ENCODE results near the gene SSH2.
"Not testable (repeated sequence)": the region's sequence is repeated elsewhere in the genome, so short reads cannot be mapped to it uniquely, and the experiment has no call there.

Gene SSH2

DNA sequence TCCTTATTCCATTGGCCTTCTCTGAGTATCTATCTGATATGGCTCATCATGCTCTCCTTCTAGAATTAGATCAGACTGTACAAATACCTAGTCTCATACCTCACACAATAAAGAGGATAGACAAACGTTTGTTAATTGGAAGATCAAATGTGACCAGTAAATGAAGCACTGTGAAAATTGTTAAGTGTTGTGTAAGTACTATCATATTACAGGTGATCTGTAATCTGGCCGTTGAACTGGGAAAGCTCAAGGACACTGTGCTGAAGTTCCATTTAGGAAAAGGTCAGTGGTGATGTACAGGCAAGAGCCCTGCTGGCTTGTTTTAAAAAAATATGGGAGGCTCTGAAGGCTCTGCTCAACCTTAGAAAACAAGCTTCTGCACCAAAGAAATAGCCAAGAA is 268.8 kb downstream of the SSH2 start:
- no peak overlapping the region for H3K27ac ChIP-seq (ENCODE audit: low read depth, low read length)
- H3K4me3 ChIP-seq (ENCODE audit: low read depth, low read length) = no peak overlapping the region
- H3K4me1 ChIP-seq (ENCODE audit: control insufficient read depth, insufficient read depth, low read length) = 0 out of 2 replicates have a peak, but pooled peaks cover 4% of the 10 kb centered on the region
- H3K36me3 ChIP-seq (ENCODE audit: control insufficient read depth, insufficient read depth, low read length) = no peaks in the 10 kb centered on the region
- H3K9me3 ChIP-seq (ENCODE audit: control insufficient read depth, insufficient read depth, low read length) = no peaks in the 10 kb centered on the region
- H3K27me3 ChIP-seq (ENCODE audit: control insufficient read depth, insufficient read depth, low read length) = no peaks in the 10 kb centered on the region
- no peak overlapping the region for H3K9ac ChIP-seq (ENCODE audit: low read depth, low read length)

DNA sequence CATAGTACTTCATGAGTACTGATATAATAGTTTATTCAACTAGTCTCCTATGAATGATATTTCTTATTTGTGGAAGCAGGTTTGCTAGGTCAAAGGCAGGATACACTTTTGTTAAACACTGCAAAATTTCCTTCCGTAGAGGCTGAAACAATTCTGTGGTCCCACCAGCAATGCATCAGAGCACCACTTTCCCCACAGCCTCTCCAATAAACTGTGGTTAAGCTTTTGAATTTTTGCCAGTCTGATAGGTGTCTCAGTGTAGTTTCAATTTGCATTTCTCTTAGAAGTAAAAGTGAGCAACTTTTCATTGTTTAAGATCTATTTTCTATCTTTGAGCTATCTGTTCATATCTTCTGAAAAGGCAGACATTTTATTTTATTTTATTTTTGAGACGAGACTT is 270.9 kb downstream of the SSH2 start:
- no peaks in the 10 kb centered on the region for H3K36me3 ChIP-seq (ENCODE audit: control insufficient read depth, insufficient read depth, low read length)
- H3K9me3 ChIP-seq (ENCODE audit: control insufficient read depth, insufficient read depth, low read length) = no peaks in the 10 kb centered on the region
- 0 out of 2 replicates have a peak, but pooled peaks cover 4% of the 10 kb centered on the region for H3K4me1 ChIP-seq (ENCODE audit: control insufficient read depth, insufficient read depth, low read length)
- H3K27me3 ChIP-seq (ENCODE audit: control insufficient read depth, insufficient read depth, low read length) = no peaks in the 10 kb centered on the region
- H3K4me3 ChIP-seq (ENCODE audit: low read depth, low read length) = no peak overlapping the region
- no peak overlapping the region for H3K27ac ChIP-seq (ENCODE audit: low read depth, low read length)
- H3K9ac ChIP-seq (ENCODE audit: low read depth, low read length) = no peak overlapping the region

DNA sequence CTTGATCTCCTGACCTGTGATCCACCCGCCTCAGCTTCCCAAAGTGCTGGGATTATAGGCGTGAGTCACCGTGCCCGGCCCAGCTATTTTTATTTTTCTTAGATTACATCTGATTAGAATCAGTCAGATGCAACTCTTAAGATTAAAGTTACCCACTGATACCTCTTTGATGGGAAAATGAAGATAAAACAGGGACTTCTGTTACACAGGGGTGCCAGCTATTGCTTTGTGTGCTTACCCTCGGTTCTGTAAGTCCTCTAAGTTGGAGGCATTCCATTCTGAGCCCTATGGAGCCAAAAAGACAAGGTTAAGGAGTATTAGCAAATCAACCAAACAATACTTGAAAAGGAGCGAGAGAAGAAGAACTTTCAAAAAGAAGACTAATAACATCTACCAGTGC is 274.7 kb downstream of the SSH2 start:
- no peaks in the 10 kb centered on the region for H3K27me3 ChIP-seq (ENCODE audit: control insufficient read depth, insufficient read depth, low read length)
- H3K4me1 ChIP-seq (ENCODE audit: control insufficient read depth, insufficient read depth, low read length) = no peaks in the 10 kb centered on the region
- no peak overlapping the region for H3K27ac ChIP-seq (ENCODE audit: low read depth, low read length)
- H3K4me3 ChIP-seq (ENCODE audit: low read depth, low read length) = no peak overlapping the region
- no peaks in the 10 kb centered on the region for H3K9me3 ChIP-seq (ENCODE audit: control insufficient read depth, insufficient read depth, low read length)
- H3K36me3 ChIP-seq (ENCODE audit: control insufficient read depth, insufficient read depth, low read length) = no peaks in the 10 kb centered on the region
- no peak overlapping the region for H3K9ac ChIP-seq (ENCODE audit: low read depth, low read length)

DNA sequence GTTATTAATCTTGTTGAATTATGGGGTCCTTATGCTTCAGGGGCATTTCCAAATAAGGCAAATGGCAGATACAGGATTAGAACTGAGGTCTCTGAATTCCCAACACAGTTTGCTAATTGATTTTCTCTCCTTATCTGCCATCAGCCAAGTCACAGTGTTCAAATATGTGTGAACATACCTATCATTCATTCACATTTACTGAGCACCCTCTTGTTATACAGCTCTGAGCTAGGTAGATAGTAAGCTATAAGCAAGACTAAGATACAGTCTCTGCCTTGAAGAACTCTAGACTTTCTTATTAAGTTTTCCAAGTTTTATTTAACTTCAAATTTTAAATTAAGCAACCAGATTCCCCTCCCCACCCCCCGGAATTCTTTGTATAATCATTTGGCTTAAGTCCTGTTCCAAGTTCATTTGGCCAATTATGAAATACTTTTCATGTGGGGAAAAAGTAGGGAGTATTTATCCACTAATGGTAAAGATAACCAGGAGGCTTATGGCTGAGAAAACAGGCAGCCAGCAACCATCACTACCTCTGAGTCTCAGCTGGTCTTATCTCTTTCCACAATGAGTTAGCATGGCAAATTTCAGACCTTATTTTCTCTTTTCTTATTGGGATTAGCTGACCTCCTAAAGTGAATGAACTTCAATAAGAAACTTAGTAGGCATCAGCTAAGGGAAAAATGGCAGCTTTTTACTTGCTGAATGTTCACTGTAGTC is 275.9 kb downstream of the SSH2 start:
- H3K4me1 ChIP-seq (ENCODE audit: control insufficient read depth, insufficient read depth, low read length) = no peaks in the 10 kb centered on the region
- H3K9ac ChIP-seq (ENCODE audit: low read depth, low read length) = no peak overlapping the region
- no peaks in the 10 kb centered on the region for H3K9me3 ChIP-seq (ENCODE audit: control insufficient read depth, insufficient read depth, low read length)
- no peaks in the 10 kb centered on the region for H3K27me3 ChIP-seq (ENCODE audit: control insufficient read depth, insufficient read depth, low read length)
- no peak overlapping the region for H3K27ac ChIP-seq (ENCODE audit: low read depth, low read length)
- H3K4me3 ChIP-seq (ENCODE audit: low read depth, low read length) = no peak overlapping the region
- no peaks in the 10 kb centered on the region for H3K36me3 ChIP-seq (ENCODE audit: control insufficient read depth, insufficient read depth, low read length)

DNA sequence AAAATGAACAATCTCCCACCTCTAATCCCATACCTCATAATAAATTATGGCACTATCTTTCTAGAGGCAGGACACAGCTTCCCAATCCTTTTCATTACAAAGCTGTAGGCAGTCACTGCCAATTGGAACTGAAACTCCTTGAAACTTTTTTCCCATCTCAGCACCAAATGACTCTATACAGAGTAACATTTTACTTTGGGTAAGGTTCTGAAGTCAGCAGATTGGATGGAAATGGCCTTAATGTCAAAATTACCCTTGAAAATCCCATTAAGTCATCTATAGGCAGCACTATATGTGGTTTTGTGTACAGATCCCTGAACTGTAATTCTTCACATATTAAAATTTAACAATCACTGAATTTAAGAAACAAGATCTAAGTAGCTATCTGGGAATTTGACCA is 277.1 kb downstream of the SSH2 start:
- Histone ChIP-seq H3K9ac (ENCODE audit: low read depth, low read length) (no peak overlapping the region), H3K36me3 (ENCODE audit: control insufficient read depth, insufficient read depth, low read length) (no peaks in the 10 kb centered on the region), H3K27me3 (ENCODE audit: control insufficient read depth, insufficient read depth, low read length) (no peaks in the 10 kb centered on the region), H3K9me3 (ENCODE audit: control insufficient read depth, insufficient read depth, low read length) (no peaks in the 10 kb centered on the region), H3K27ac (ENCODE audit: low read depth, low read length) (no peak overlapping the region), H3K4me1 (ENCODE audit: control insufficient read depth, insufficient read depth, low read length) (no peaks in the 10 kb centered on the region), H3K4me3 (ENCODE audit: low read depth, low read length) (no peak overlapping the region)

DNA sequence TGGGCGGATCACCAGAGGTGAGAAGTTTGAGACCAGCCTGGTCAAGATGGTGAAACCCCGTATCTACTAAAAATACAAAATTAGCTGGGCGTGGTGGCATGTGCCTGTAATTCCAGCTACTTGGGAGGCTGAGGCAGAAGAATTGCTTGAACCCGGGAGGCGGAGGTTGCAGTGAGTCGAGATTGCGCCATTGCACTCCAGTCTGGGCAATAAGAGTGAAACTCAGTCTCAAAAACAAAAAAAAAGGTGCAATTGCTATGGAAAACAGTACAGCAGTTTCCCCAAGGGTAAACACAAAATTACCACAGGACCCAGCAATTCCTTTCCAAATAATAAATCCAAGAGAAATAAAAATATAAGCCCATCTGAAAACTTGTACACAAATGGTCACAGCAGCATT is 278.1 kb downstream of the SSH2 start:
- not testable (repeated sequence) for H3K27me3 ChIP-seq (ENCODE audit: control insufficient read depth, insufficient read depth, low read length); H3K27ac ChIP-seq (ENCODE audit: low read depth, low read length); H3K9ac ChIP-seq (ENCODE audit: low read depth, low read length); H3K36me3 ChIP-seq (ENCODE audit: control insufficient read depth, insufficient read depth, low read length); H3K4me1 ChIP-seq (ENCODE audit: control insufficient read depth, insufficient read depth, low read length); H3K4me3 ChIP-seq (ENCODE audit: low read depth, low read length); H3K9me3 ChIP-seq (ENCODE audit: control insufficient read depth, insufficient read depth, low read length)

DNA sequence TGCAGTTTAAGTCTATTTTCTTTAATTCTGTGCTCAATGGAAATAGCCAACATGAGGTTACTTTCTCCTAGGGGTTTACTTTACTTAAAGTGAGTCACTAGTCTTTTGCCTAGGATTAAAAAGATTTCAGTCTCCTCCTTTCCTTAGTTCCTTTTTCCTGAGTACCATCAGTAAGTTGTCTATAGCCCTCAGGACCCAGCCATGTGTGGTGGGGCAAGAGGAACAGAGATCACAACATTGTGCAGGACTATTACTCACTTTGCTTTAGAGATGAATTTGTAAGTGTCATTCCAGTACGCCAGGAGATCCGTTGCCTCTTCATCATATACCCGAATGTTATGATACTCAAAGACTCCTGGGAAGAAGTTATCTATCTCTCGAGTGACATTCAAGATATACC is 279.6 kb downstream of the SSH2 start:
- Histone ChIP-seq H3K27ac (ENCODE audit: low read depth, low read length) (no peak overlapping the region), H3K36me3 (ENCODE audit: control insufficient read depth, insufficient read depth, low read length) (no peaks in the 10 kb centered on the region), H3K27me3 (ENCODE audit: control insufficient read depth, insufficient read depth, low read length) (no peaks in the 10 kb centered on the region), H3K9me3 (ENCODE audit: control insufficient read depth, insufficient read depth, low read length) (no peaks in the 10 kb centered on the region), H3K4me1 (ENCODE audit: control insufficient read depth, insufficient read depth, low read length) (no peaks in the 10 kb centered on the region), H3K9ac (ENCODE audit: low read depth, low read length) (no peak overlapping the region), H3K4me3 (ENCODE audit: low read depth, low read length) (no peak overlapping the region)

DNA sequence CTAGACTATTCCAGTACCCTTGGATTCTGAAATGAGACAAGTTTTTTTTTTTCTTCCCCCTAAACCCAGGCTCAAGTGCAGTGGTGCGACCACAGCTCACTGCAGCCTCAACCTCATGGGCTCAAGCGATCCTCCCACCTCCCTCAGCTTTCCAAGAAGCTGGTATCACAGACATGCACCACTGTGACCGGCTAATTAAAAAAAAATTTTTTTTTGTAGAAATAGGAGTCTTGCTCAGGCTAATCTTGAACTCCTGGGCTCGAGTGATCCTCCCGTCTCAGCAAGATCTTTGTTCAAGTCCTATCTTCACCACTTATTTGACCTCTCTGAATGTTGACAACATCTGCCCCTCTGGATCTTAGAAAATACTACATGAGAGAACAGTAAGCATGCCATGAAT is 280.7 kb downstream of the SSH2 start:
- Histone ChIP-seq H3K27ac (ENCODE audit: low read depth, low read length) (no peak overlapping the region), H3K36me3 (ENCODE audit: control insufficient read depth, insufficient read depth, low read length) (no peaks in the 10 kb centered on the region), H3K4me3 (ENCODE audit: low read depth, low read length) (no peak overlapping the region), H3K27me3 (ENCODE audit: control insufficient read depth, insufficient read depth, low read length) (no peaks in the 10 kb centered on the region), H3K4me1 (ENCODE audit: control insufficient read depth, insufficient read depth, low read length) (no peaks in the 10 kb centered on the region), H3K9ac (ENCODE audit: low read depth, low read length) (no peak overlapping the region), H3K9me3 (ENCODE audit: control insufficient read depth, insufficient read depth, low read length) (no peaks in the 10 kb centered on the region)

DNA sequence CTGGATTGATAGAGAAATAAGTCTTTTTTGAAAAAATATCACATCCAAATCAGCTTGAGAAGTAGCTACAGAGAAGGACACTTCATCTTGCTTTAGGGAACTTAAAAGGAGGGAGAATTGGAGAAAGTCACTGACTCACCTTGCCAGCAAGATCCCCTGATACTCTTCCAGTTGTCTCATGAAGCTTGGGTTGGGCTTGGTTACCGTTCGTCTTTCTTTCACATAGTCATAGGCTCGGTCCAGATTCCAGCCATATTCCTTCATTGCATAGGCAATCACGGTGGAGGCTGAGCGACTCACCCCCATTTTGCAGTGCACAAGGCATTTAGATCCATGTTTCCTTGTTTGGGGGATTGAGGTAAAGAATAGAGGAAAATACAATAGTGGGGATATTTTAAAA is 282.0 kb downstream of the SSH2 start:
- Histone ChIP-seq H3K9me3 (ENCODE audit: control insufficient read depth, insufficient read depth, low read length) (no peaks in the 10 kb centered on the region), H3K4me3 (ENCODE audit: low read depth, low read length) (no peak overlapping the region), H3K27ac (ENCODE audit: low read depth, low read length) (no peak overlapping the region), H3K27me3 (ENCODE audit: control insufficient read depth, insufficient read depth, low read length) (no peaks in the 10 kb centered on the region), H3K4me1 (ENCODE audit: control insufficient read depth, insufficient read depth, low read length) (no peaks in the 10 kb centered on the region), H3K9ac (ENCODE audit: low read depth, low read length) (no peak overlapping the region), H3K36me3 (ENCODE audit: control insufficient read depth, insufficient read depth, low read length) (no peaks in the 10 kb centered on the region)

DNA sequence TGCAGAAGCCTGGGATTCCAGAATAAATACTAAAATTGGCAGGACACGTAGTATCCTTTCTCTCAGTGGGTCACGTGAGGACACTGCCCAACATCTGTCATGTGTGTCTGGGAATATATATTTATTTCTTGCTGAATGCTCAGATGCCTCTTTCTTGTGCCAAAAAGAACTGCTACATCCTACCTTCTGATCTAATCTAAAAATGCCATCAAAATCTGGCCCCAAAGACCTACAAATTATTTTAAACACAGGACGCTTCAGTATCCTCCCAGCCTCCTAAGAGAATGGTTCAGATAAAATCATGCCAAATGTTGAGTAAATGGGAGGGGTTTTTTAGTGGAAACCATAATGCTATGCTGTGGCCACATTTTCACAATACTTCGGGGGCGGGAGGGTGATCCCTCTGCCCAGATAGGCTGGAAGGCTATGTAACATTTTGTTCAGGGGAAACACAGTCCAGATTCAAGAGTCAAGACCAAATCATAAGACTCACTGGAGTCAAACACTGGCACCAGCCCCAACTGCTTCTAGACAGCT is 284.4 kb downstream of the SSH2 start:
- Histone ChIP-seq H3K4me1 (ENCODE audit: control insufficient read depth, insufficient read depth, low read length) (no peaks in the 10 kb centered on the region), H3K9me3 (ENCODE audit: control insufficient read depth, insufficient read depth, low read length) (no peaks in the 10 kb centered on the region), H3K27me3 (ENCODE audit: control insufficient read depth, insufficient read depth, low read length) (no peaks in the 10 kb centered on the region), H3K27ac (ENCODE audit: low read depth, low read length) (no peak overlapping the region), H3K9ac (ENCODE audit: low read depth, low read length) (no peak overlapping the region), H3K4me3 (ENCODE audit: low read depth, low read length) (no peak overlapping the region), H3K36me3 (ENCODE audit: control insufficient read depth, insufficient read depth, low read length) (no peaks in the 10 kb centered on the region)

DNA sequence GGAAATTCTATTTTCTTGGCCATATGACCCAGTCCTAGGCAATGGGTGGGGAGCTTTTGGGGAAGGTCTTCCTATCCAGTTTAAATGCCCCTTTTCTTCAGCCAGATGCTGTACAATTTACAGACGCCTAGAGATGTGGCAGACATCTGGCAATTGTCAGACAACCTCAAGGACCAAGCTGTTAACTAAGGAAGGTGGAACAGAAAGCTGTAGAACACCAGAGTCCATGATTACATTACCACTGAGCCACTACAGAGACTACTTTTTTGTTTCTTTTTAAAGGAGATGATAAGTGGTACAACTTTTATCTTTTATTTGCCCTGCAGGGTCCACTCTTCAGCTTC is 286.2 kb downstream of the SSH2 start:
- Histone ChIP-seq H3K4me1 (ENCODE audit: control insufficient read depth, insufficient read depth, low read length) (peaks cover 11% of the 10 kb centered on the region), H3K9ac (ENCODE audit: low read depth, low read length) (no peak overlapping the region), H3K27me3 (ENCODE audit: control insufficient read depth, insufficient read depth, low read length) (no peaks in the 10 kb centered on the region), H3K36me3 (ENCODE audit: control insufficient read depth, insufficient read depth, low read length) (no peaks in the 10 kb centered on the region), H3K27ac (ENCODE audit: low read depth, low read length) (no peak overlapping the region), H3K9me3 (ENCODE audit: control insufficient read depth, insufficient read depth, low read length) (no peaks in the 10 kb centered on the region), H3K4me3 (ENCODE audit: low read depth, low read length) (no peak overlapping the region)
